Pancreas (tissue), 10 donors: ENCODE measurements around the gene LYRM2. TPM values are rescaled to one million over a fixed set of nuclear protein-coding genes. Genes with fewer than 3 reads are reported as not detected.

ENCODE experiments used
- ATAC-seq, 4 donors: fragments of 200-7000 bp; cut with Tn5 transposase; one replicate each; pipeline versions ENCODE4 v1.8.0 to v1.9.1; 2020; ENCODE audit warnings: mild to moderate bottlenecking in 4 of 4, moderate library complexity in 4 of 4
- DNase-seq, 6 donors: peaks; one replicate each; pipeline ENCODE4 v3.0.0-alpha.2; 2020
- FAIRE-seq: peaks from 2 replicates; lab custom pipeline; 2012; peaks lifted over from hg19 to GRCh38; lab: Jason Lieb, UNC
- H3K27ac ChIP-seq, 4 donors: fragments of 200-600 bp; sonication (generic); 1 replicate in 3 of 4; 2 replicates in 1 of 4; pipeline versions ENCODE4 v1.5.0 to v1.8.0; 2020
- H3K27me3 ChIP-seq, 4 donors: fragments of 200-600 bp; one replicate each; pipeline ENCODE4 v1.8.0; 2021
- H3K36me3 ChIP-seq, 3 donors: fragments of 200-600 bp; sonication (generic) in 1 of 3; one replicate each; pipeline versions ENCODE4 v1.5.0 to v1.8.0; 2020 to 2021
- H3K4me1 ChIP-seq, 3 donors: fragments of 200-600 bp; one replicate each; pipeline ENCODE4 v1.8.0; 2021
- H3K4me3 ChIP-seq, 4 donors: fragments of 200-600 bp; sonication (generic) in 2 of 4; one replicate each; pipeline versions ENCODE4 v1.5.0 to v1.8.0; 2020 to 2021
- H3K9me3 ChIP-seq, 4 donors: fragments of 200-600 bp; one replicate each; pipeline ENCODE4 v1.8.0; 2021
- WGBS, 2 donors: extraction: QIAGEN DNeasy Blood & Tissue Kit; methylation state at CpG; one replicate each; pipeline ENCODE4 v1.1.7; 2013; 5-methylcytosine and 5-hydroxymethylcytosine counted together
- intact Hi-C, 3 donors: fragments of 100-400 bp; cut with DNase I; formaldehyde crosslinking; loops; one replicate each; pipeline versions ENCODE4 v1.11.1 to v1.14.2; 2022
- polyA plus RNA-seq, 2 donors: library from polyadenylated mRNA; stranded (reverse); fragments of 200-250 nt; gene quantifications; one replicate each; pipeline ENCODE4 v1.2.3, GENCODE V29; 2013
- total RNA-seq, 6 donors: library from RNA; stranded (reverse); fragmentation: NEBNext Ultra II Directional in 4 of 6; extraction: Animal tissue kit (Norgen Biotek cat#: 25700) in 4 of 6; gene quantifications; one replicate each; pipeline versions ENCODE4 v1.2.1 to v1.2.4, GENCODE V29; 2021 to 2023
- TF ChIP-seq, protein P1 (sequence below), 4 donors: fragments of 200-600 bp; sonication (generic) in 3 of 4; IDR thresholded peaks; one replicate each; pipeline versions ENCODE4 v1.5.0 to v1.8.0; 2021; ENCODE audit warnings: antibody characterized with exemption in 4 of 4
- donor health status: healthy with polysubstance abuse.
- donor health status: DM: no; HTN: no; CAD: no; lungs with moderate emphysema.
- donor health status: DM: no; HTN: no; CAD: no.
- donor health status: control.
- donor health status: control.
- donor health status: Bipolar disorder and iron deficiency.
- donor health status: DM: yes; HTN: yes; CAD: no.
- donor health status: DM: no; HTN: no; CAD: no.
- donor health status: DM: no; HTN: no; CAD: no.
- donor health status: DM: yes; HTN: yes; CAD: no.

LYRM2 gene
- total and polyA plus RNA-seq, 8 donors: 6.5 to 17.6 (median 15.7) TPM

DNA sequence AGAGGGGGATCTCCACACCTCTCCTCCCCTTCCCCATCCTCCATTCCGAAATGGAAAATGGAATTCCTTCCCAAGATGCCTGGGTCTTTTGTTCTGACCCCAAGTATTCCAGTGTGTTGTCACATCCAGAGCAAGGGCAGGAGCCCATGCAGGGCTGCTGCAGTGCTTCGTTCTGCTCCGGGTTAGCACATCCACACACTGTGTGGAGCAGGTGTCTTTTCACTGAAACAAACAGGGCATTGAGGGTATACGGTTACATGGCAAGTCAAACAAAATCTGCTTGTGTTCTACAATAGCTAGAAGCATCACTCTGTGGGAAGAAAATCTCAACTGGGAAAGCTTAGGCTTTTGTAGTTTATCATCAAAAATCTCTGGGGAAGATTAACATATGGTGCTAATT is 56.9 kb downstream of the LYRM2 start:
- FAIRE-seq: no peak
- intact Hi-C loops: no loop called here
- WGBS, 2 donors: 85 to 89% methylated on average over 4 of the region's 4 CpGs

DNA sequence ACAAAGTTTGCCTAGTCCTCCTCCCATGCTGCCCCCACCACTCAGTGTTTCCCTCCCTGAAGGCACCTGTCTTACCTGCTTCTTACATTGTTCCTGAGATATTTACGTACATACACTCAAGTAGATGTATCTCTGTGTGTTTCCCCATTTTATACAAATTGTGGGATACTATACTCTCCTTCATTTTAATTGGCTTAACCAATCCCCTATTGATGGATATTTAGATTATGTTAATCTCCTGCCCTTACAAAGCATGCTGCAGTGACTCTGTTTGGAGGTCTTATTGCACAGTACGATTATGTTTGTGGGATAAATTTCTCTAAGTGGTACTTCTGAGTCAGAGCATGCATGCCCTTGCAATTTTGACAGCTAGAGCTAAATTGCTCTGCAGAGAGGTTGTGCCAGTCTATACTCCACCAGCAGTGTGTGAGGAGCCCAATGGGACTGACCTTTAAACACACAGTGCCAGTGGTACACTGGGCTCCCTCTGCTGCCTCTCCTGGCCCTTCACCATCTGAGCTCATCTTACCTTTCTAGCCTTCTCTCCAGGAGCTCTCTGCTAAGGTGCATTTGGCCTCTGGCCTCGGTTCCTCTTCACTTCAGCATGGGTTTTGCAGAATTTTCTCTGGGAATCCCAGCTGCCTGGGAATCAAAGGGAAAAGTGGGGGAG is 57.4 kb downstream of the LYRM2 start:
- WGBS, 2 donors: 89 to 93% methylated on average over 3 of the region's 3 CpGs
- no peak overlapping the region for H3K27ac ChIP-seq
- no peak overlapping the region for H3K4me3 ChIP-seq
- TF ChIP-seq, protein P1, sequence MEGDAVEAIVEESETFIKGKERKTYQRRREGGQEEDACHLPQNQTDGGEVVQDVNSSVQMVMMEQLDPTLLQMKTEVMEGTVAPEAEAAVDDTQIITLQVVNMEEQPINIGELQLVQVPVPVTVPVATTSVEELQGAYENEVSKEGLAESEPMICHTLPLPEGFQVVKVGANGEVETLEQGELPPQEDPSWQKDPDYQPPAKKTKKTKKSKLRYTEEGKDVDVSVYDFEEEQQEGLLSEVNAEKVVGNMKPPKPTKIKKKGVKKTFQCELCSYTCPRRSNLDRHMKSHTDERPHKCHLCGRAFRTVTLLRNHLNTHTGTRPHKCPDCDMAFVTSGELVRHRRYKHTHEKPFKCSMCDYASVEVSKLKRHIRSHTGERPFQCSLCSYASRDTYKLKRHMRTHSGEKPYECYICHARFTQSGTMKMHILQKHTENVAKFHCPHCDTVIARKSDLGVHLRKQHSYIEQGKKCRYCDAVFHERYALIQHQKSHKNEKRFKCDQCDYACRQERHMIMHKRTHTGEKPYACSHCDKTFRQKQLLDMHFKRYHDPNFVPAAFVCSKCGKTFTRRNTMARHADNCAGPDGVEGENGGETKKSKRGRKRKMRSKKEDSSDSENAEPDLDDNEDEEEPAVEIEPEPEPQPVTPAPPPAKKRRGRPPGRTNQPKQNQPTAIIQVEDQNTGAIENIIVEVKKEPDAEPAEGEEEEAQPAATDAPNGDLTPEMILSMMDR (IDR thresholded peaks at IDR 0.05): no peak
- DNase-seq (no peak), ATAC-seq (no peak), FAIRE-seq (no peak)
- H3K9me3 ChIP-seq: no peaks in the 10 kb centered on the region
- H3K36me3 ChIP-seq: no peaks in the 10 kb centered on the region
- no peaks in the 10 kb centered on the region for H3K4me1 ChIP-seq
- no peaks in the 10 kb centered on the region for H3K27me3 ChIP-seq
- intact Hi-C loops: no loop called here

More for the DNA sequence above, 56.9 kb downstream of the LYRM2 start:
- Histone ChIP-seq H3K27ac (no peak overlapping the region), H3K27me3 (no peaks in the 10 kb centered on the region), H3K36me3 (no peaks in the 10 kb centered on the region), H3K9me3 (no peaks in the 10 kb centered on the region), H3K4me3 (no peak overlapping the region), H3K4me1 (no peaks in the 10 kb centered on the region)
- TF ChIP-seq, protein P1 (IDR thresholded peaks at IDR 0.05): no peak
- DNase-seq (no peak), ATAC-seq (no peak)

DNA sequence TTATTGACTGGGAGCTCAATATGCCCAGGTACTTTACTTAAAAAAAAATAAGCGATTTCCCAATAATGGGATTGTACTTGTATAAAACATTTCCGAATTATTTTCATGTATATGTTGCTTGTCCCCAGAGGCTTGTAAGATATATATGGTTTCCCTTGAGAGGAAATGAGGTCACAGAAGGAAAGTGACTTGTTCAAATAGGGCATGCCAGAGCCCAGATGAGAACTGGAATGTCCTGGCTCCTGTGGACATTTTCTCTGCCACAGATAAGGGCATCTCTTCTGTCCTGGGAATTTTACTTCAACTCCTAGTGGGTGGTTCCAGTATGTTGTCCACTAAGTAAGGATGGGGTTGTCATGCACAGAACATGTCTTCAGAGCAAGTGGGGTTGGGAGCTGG is 63.0 kb downstream of the LYRM2 start:
- H3K27me3 ChIP-seq: no peaks in the 10 kb centered on the region
- H3K4me3 ChIP-seq: no peak overlapping the region
- H3K27ac ChIP-seq: no peak overlapping the region
- FAIRE-seq (no peak), ATAC-seq (no peak), DNase-seq (no peak)
- intact Hi-C loops: no loop called here
- H3K4me1 ChIP-seq: no peaks in the 10 kb centered on the region
- TF ChIP-seq, protein P1 (IDR thresholded peaks at IDR 0.05): no peak
- 85 to 93% methylated on average over 2 of the region's 2 CpGs for WGBS, 2 donors
- H3K9me3 ChIP-seq: no peaks in the 10 kb centered on the region
- no peaks in the 10 kb centered on the region for H3K36me3 ChIP-seq

DNA sequence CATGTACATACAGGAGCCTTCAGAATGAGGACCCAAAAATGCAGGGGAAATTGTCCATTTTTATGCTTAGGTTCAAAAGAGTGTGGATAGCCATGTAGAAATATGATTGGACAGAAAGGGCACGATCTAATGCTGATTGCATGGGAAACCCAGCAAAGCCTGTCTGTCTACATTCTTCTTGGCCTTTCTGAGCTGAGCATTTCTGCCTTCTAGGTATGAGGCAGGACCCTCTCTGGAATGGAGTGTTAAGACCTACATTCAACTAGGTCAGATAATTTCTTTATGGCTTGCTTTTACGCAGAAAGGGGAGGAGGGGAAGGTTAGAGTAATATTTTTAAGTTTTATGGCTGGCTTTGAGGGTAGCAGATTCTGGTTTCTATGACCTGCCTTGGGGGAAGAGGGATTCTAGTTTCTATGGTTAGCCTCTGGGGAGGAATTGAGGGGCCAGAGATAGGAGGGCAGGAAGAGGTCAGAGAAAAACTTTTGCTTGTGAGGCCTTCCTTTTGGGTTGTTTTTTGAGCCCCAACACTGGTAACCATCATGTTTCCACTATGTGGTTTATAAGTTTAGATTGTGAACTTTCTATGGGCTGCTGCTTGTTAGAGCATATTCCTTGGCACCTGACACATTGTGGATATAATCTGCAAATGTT is 63.5 kb downstream of the LYRM2 start:
- H3K9me3 ChIP-seq: no peaks in the 10 kb centered on the region
- DNase-seq (no peak), FAIRE-seq (no peak), ATAC-seq (no peak)
- no peak overlapping the region for H3K27ac ChIP-seq
- H3K27me3 ChIP-seq: no peaks in the 10 kb centered on the region
- intact Hi-C loops: no loop called here
- TF ChIP-seq, protein P1 (IDR thresholded peaks at IDR 0.05): no peak
- no peaks in the 10 kb centered on the region for H3K4me1 ChIP-seq
- H3K4me3 ChIP-seq: no peak overlapping the region
- H3K36me3 ChIP-seq: no peaks in the 10 kb centered on the region
- WGBS, 2 donors: 77 to 84% methylated on average over 2 of the region's 2 CpGs
